DMS 273 (cell line): ENCODE data around the gene STIM1.
"Not testable (repeated sequence)": the region's sequence is repeated elsewhere in the genome, so short reads cannot be mapped to it uniquely, and the experiment has no call there.

ENCODE experiments used
- DNase-seq: peaks from one replicate; lab custom pipeline; 2025; ENCODE audit not compliant: unreplicated experiment; lab: John Stamatoyannopoulos, UW

Gene STIM1

GRCh38 chr11:3970108-3970507 is 114.6 kb downstream of the STIM1 start:
- no peak for DNase-seq

GRCh38 chr11:3971756-3972404 is 116.4 kb downstream of the STIM1 start:
- DNase-seq = no peak

- no peak for DNase-seq
These were observed 117.0 kb downstream of the STIM1 start for GRCh38 chr11:3972431-3972830.

- DNase-seq = no peak
These were observed 121.6 kb downstream of the STIM1 start for GRCh38 chr11:3977078-3977477.

DNA sequence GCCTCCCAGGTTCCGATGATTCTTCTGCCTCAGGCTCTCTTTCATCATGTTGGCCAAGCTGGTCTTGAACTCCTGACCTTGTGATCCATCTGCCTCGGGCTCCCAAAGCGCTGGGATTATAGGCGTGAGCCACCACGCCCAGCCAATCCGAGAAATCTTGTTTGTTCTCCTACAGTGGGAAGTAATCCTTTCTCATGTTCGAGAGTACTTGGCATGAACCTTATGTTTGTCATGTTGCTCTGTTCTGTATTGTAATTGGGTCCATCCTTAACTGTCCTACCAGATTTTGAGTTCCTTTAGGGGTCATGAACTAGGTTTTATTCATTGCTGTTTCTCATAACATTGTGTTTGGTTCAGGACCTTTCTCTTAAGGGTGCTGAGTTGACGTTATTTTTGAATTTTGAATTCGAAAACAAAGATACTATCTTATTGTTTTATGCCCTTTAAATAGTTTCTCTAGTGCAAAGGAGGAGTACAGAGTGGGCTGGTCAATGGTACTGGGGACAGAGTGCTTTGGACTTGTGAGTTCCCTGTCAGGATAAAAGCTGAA is 125.7 kb downstream of the STIM1 start:
- DNase-seq = no peak

GRCh38 chr11:3982431-3982830 is 127.0 kb downstream of the STIM1 start:
- no peak for DNase-seq

DNA sequence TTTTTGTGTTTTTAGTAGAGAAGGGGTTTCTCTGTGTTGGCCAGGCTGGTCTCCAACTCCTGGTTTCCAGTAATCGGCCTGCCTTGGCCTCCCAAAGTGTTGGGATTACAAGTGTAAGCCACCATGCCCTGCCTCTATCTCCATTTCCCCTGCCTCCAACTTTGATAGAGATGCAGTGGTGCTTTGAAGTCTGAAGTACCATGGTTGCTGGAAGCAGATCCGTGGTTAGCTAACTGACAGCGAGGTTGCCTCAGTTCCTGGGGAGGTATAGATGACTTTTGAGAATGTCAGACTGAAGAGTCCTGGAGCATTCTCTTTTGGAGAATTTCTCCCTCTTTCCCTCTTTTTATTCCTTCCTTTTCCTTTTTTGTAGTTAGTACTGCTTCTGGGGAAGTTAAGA is 127.6 kb downstream of the STIM1 start:
- no peak for DNase-seq

GRCh38 chr11:3984896-3985295 is 129.4 kb downstream of the STIM1 start:
- DNase-seq = peak; percentile 50

DNA sequence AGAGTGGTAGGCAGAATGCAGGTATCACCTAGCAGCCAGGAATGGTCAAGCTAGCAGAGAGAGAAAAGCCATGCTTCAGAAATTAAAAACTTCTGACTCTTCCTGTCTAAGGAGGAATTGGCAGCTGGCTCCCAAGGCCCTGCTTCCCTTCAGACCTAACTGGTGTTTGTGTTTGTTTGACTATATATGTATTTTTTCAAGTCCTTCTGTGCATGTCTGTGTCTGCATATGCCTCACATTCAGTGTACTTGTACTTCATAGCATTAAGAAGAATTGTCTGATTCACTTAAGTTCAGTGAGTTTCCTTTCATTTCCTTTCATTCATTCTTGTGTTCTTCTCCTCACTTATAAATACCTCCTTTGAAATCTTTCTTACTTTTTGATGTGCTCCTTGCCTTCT is 130.2 kb downstream of the STIM1 start:
- DNase-seq = no peak

DNA sequence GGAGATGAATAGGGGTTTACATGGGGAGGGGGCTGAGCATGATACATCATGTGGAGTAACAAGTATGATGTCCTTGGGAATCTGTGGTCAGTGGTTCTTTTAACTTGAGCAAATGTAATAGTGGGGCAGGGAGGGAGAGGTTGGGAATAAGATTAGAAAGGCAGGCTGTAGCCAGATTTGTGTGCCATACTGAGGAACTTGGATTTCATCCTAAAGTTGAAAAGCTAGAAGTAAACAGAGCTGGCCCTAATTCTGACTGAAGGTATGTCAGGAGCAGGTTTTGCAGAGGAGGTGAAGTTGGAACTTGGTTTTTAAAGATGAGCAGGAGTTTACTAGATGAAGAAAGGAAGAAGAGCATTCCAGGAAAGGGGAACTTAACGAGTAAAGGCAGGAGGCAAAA is 130.8 kb downstream of the STIM1 start:
- DNase-seq = no peak

DNA sequence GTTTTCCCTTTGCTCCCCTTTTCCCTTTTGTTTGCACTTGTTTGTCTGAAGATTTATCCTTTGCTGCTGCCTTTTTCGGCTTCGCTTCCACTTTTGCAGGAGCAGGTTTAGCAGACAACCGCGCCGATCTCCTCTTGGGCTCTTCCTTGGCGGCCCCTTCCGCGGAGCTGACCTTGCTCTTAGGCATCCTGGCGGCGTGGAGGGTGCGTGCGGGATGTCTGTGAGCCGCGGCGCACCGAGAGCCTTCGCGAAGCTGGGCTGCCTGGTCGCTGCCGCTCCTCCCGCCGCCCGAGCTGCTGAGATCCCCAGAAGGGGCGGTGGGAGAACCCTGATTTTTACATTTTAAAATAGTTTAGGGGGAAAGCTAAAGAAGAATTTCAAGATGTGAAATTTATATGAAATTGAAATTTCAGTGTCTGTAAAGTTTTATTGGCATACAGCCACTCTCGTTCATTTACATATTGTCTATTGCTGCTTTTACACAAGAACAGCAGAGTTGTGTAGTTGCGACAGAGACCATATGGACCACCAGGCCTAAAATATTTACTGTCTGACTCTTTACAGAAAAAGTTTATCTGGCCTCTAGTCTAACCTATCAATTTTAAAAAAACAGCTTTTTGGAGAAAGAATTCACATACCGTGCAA is 133.9 kb downstream of the STIM1 start:
- DNase-seq = no peak

DNA sequence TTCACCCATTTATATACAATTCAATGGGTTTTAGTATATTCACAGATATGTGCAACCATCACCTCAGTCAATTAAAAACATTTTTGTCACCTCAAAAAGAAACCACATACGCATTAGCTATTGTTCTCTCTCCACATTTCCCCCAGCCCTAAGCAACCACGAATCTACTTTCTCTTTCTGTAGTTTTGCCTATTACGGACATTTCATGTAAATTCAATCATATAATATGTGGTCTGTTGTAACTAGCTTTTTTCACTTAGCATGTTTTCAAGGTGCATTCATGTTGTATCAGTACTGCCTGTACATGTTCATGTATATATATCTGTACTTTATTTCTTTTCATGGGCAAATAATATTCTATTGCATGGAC is 134.4 kb downstream of the STIM1 start:
- no peak for DNase-seq

GRCh38 chr11:3990406-3990805 is 134.9 kb downstream of the STIM1 start:
- DNase-seq = no peak

DNA sequence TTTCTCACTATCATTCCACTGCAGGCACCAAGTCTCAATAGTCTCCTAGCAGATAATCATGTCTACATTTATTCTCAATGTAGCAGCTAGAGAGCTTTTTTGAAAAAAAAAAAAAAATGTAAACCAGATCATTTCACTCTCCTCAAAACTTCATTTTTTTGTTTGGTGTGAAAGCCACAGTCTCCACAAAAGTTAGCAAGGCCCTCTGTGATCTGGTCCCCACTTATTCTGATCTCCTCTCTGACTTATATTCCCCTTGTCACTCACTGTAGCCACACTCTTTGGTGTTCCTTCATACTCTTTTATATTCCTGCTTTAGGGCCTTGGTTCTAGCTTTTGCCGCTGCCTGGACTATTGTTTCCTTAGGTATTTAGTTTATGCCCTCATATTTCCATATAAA is 137.5 kb downstream of the STIM1 start:
- no peak for DNase-seq

DNA sequence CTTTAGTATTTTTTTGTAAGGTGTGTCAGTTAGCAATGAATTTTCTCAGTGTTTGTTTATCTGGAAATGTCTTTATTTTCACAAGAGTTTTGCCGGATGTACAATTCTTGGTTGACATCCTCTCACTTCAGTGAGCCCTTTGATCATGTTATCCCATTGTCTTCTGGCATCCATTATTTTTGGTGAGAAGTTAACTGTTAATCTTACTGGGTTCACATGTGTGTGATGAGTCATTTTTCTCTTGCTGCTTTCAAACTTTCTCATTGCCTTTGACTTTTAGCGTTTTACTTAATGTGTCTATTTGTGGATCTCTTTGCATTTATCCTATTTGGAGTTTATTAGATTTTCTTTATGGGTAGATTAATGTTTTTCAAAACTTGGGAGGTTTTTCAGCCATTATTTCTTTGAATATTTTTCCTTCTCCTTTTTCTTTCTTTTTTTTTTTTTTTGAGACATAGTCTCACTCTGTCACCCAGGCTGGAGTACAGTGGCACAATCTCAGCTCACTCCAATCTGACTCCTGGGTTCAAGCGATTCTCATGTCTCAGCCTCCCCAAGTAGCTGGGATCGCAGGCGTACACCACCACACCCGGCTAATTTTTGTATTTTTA is 138.7 kb downstream of the STIM1 start:
- no peak for DNase-seq

- DNase-seq = no peak
These were observed 139.8 kb downstream of the STIM1 start for GRCh38 chr11:3995307-3995706.

GRCh38 chr11:3995949-3996554 is 140.6 kb downstream of the STIM1 start:
- no peak for DNase-seq

GRCh38 chr11:3996651-3997050 is 141.2 kb downstream of the STIM1 start:
- no peak for DNase-seq

DNA sequence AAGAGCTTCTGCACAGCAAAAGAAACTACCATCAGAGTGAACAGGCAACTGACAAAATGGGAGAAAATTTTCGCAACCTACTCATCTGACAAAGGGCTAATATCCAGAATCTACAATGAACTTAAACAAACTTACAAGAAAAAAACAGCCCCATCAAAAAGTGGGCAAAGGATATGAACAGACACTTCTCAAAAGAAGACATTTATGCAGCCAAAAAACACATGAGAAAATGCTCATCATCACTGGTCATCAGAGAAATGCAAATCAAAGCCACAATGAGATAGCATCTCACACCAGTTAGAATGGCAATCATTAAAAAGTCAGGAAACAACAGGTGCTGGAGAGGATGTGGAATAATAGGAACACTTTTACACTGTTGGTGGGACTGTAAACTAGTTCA is 149.3 kb downstream of the STIM1 start:
- DNase-seq = not testable (repeated sequence)

GRCh38 chr11:4006946-4007680 is 151.6 kb downstream of the STIM1 start:
- no peak for DNase-seq

- no peak for DNase-seq
These were observed 152.7 kb downstream of the STIM1 start for GRCh38 chr11:4008116-4008515.
